Measurements from ENCODE around the gene AGBL4. TPM values are rescaled to one million over a fixed set of nuclear protein-coding genes. Genes with fewer than 3 reads are reported as not detected.
A peak's percentile ranks its signal among the peaks of the same experiment; 100 is the strongest.

The AGBL4 gene
- total RNA-seq, 2 experiments from 2014 or later: not detected

DNA sequence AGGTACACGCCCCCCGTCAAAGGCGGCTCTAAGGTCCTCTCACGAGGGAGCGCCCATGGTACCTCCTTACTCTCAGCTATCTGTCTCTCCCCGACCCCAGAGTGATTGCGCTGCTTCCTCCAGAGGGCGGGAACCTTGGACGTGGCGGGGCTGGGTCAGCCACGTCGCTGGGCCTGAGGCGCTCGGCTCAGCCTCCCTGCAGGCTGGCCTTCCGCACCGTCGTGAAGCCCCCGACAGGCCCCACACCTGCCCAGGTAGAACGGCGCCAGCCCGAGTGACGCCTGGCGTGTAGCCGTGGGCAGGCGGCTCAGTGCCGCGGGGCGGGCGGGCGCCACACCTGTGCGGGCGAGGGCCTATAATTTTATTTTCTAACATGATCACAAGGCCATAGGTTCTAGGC, 1124.9 kb downstream of the AGBL4 start:
- no peaks in the 10 kb centered on the region for H3K36me3 Mint-ChIP-seq (ENCODE audit: low read depth)
- intact Hi-C loops (cut with micrococcal nuclease): no loop called here
- no peaks in the 10 kb centered on the region for H3K4me1 Mint-ChIP-seq (ENCODE audit: low read depth)
- peaks cover 24% of the 10 kb centered on the region for H3K27me3 Mint-ChIP-seq (ENCODE audit: low read depth)
- no peak overlapping the region for H3K27ac Mint-ChIP-seq
- no peak overlapping the region for H3K4me3 Mint-ChIP-seq
- CTCF ChIA-PET: no interaction called here
- no peak for DNase-seq
- H3K9me3 Mint-ChIP-seq: no peaks in the 10 kb centered on the region

DNA sequence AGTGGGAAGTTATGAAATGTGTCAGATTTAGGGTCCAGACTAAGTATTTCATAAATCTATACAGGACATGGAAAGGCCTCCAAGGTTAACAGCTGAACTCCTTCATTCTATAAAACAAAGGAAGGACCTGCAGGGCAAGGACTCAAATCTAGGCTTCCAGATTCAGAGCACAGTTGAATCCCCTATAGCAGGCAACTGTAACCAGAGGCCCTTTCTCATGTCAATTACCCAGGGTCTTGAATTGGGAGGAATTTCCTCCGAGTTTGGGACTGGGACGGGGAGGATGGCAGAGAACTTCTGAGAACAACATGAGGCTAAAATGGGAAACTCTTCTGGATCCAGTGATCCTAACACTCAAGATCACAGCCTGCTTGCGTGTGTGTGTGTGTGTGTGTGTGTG, 1134.1 kb downstream of the AGBL4 start:
- Mint-ChIP-seq H3K27ac (no peak overlapping the region), H3K4me3 (no peak overlapping the region), H3K27me3 (ENCODE audit: low read depth) (peaks cover 10% of the 10 kb centered on the region), H3K36me3 (ENCODE audit: low read depth) (no peaks in the 10 kb centered on the region), H3K4me1 (ENCODE audit: low read depth) (no peaks in the 10 kb centered on the region), H3K9me3 (peaks cover 3% of the 10 kb centered on the region)
- no peak for DNase-seq
- intact Hi-C loops (cut with micrococcal nuclease): no loop called here
- CTCF ChIA-PET: no interaction called here

DNA sequence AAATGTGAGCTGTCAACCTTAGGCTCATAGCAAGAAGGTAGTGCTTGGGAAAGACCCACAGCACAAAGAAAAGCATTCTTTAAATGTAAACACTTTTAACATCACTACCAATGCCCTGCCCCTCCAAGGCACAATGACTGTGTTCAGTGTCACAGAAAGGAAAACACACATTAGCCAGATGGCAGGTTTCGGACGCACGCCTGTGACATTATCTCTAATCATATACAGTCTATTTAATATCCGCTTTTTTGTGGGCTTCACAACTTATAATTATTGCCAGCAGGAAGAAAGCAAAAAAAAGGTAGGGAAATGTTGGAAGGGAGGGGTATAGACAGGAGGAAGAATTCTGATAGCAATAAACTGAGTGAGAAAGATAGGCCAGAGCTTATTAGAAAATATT, 1134.7 kb downstream of the AGBL4 start:
- CTCF ChIA-PET: interaction anchor here (0.7 kb wide), 1 partner anchor 137 kb away, joined by 3 read pairs; no protein-coding TSS in a partner anchor

DNA sequence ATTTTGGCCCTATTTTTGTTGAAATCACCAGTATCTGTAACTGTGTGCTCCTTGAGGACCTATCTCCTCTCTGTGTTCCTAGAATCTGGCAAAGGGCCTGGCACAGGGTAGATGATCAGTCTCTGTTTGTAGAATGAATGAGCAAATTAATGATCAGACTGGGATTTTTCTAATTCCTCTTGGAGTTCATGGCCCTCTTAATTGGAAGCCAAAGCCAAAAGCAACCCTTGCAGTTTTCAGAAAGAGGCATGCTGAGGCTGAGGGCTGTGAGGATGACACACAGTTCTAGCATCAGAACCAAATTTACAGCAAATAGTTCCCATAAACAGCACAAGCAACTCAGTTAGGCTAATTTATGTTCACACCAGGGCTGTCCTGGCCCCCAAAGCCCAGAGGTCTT, 1136.0 kb downstream of the AGBL4 start:
- H3K36me3 Mint-ChIP-seq (ENCODE audit: low read depth): no peaks in the 10 kb centered on the region

More for the DNA sequence above, 1134.7 kb downstream of the AGBL4 start:
- Mint-ChIP-seq H3K27me3 (ENCODE audit: low read depth) (peaks cover 13% of the 10 kb centered on the region), H3K36me3 (ENCODE audit: low read depth) (no peaks in the 10 kb centered on the region), H3K27ac (no peak overlapping the region), H3K4me1 (ENCODE audit: low read depth) (no peaks in the 10 kb centered on the region), H3K9me3 (peaks cover 3% of the 10 kb centered on the region), H3K4me3 (no peak overlapping the region)
- DNase-seq: no peak
- intact Hi-C loops (cut with micrococcal nuclease): no loop called here

DNA sequence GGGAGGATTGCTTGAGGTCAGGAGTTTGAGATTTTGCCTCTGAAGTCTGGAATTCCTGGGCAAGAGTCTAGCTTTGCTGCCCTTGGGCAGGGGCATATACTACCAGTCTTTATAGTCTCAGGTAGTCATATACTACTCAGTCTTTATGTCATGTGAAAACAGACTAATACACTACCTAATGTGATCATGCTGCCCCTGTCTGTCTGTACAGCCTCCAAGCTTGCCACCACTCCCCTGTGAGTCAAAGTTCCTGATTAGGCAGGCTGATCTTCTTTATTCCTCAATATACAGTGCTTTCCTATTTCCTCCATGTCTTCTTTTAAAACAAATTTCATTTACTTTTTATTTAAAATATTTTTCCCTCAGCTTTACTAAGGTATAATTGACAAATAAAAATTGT, 1141.7 kb downstream of the AGBL4 start:
- Mint-ChIP-seq H3K4me1 (ENCODE audit: low read depth) (no peaks in the 10 kb centered on the region), H3K4me3 (no peak overlapping the region), H3K9me3 (no peaks in the 10 kb centered on the region), H3K36me3 (ENCODE audit: low read depth) (no peaks in the 10 kb centered on the region), H3K27ac (no peak overlapping the region), H3K27me3 (ENCODE audit: low read depth) (peaks cover 21% of the 10 kb centered on the region)
- no peak for DNase-seq
- intact Hi-C loops (cut with micrococcal nuclease): no loop called here
- CTCF ChIA-PET: interaction anchor here (0.8 kb wide), 1 partner anchor 205 kb away, joined by 4 read pairs; no protein-coding TSS in a partner anchor

More for the DNA sequence above, 1136.0 kb downstream of the AGBL4 start:
- Mint-ChIP-seq H3K4me1 (ENCODE audit: low read depth) (no peaks in the 10 kb centered on the region), H3K27ac (no peak overlapping the region), H3K4me3 (no peak overlapping the region), H3K27me3 (ENCODE audit: low read depth) (peaks cover 17% of the 10 kb centered on the region), H3K9me3 (no peaks in the 10 kb centered on the region)
- CTCF ChIA-PET: no interaction called here
- no peak for DNase-seq
- intact Hi-C loops (cut with micrococcal nuclease): no loop called here

DNA sequence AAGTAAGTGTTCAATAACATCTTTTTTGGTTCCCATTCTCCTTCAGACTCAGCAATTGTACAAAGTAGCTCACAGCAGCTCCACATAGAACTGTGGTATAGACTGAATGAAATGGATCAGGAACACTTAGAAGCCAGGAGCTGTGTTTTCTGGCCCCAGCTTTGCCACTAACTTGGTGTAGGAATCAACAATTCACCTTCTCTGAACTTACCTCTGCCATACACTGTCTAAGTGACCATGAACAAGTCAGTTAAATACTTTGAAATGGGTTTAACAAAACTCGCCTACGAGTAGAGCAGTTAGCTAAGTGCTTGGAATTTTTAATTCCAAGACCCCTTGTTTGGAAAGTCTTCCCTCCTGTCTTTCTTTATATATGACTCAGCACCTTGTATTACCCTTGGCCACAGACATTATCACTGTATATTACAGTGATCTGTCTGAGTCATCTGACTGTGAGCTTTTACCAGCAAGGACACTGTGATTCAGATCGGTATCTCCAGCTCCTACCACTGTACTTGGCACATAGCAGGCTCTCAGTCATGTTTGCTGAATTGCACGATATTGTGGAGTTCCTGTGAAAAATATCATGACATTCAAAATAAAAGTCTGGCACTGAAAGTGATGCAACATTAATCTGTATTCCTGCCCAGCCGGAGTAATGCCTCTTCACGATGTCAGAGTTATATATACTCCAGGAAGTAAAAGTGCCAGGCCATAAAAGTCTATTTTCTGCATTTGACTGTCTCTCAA, 1145.4 kb downstream of the AGBL4 start:
- intact Hi-C loops (cut with micrococcal nuclease): no loop called here
- no peaks in the 10 kb centered on the region for H3K9me3 Mint-ChIP-seq
- no peaks in the 10 kb centered on the region for H3K36me3 Mint-ChIP-seq (ENCODE audit: low read depth)
- CTCF ChIA-PET: no interaction called here
- H3K4me1 Mint-ChIP-seq (ENCODE audit: low read depth): no peaks in the 10 kb centered on the region
- H3K27me3 Mint-ChIP-seq (ENCODE audit: low read depth): peaks cover 15% of the 10 kb centered on the region
- H3K27ac Mint-ChIP-seq: no peak overlapping the region
- DNase-seq: no peak
- H3K4me3 Mint-ChIP-seq: no peak overlapping the region

DNA sequence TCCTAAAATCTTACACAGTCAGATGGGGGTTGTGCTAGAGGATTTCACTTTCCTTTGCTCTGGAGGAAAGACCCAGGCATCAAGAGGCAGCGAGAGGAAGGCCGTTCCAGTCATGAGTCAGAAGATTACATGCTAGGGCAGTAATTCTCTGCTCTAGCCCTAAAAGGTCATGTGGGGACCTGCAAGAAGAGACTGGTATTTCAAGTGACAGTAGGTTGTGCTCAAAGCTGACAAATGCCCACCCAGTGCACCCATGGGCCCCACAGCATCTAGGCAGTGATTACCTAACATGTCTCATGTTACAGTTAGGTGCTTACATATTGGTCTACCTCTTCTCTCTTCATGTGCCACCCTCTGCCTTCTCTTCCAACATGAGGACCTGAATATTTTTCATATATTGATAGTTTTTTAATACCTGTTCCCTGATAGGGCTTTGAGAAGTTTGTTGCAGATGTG, 1147.4 kb downstream of the AGBL4 start:
- H3K27me3 Mint-ChIP-seq (ENCODE audit: low read depth): peaks cover 11% of the 10 kb centered on the region
- no peaks in the 10 kb centered on the region for H3K9me3 Mint-ChIP-seq
- DNase-seq: no peak
- H3K36me3 Mint-ChIP-seq (ENCODE audit: low read depth): no peaks in the 10 kb centered on the region
- no peaks in the 10 kb centered on the region for H3K4me1 Mint-ChIP-seq (ENCODE audit: low read depth)
- intact Hi-C loops (cut with micrococcal nuclease): no loop called here
- CTCF ChIA-PET: no interaction called here
- H3K27ac Mint-ChIP-seq: no peak overlapping the region
- H3K4me3 Mint-ChIP-seq: no peak overlapping the region

DNA sequence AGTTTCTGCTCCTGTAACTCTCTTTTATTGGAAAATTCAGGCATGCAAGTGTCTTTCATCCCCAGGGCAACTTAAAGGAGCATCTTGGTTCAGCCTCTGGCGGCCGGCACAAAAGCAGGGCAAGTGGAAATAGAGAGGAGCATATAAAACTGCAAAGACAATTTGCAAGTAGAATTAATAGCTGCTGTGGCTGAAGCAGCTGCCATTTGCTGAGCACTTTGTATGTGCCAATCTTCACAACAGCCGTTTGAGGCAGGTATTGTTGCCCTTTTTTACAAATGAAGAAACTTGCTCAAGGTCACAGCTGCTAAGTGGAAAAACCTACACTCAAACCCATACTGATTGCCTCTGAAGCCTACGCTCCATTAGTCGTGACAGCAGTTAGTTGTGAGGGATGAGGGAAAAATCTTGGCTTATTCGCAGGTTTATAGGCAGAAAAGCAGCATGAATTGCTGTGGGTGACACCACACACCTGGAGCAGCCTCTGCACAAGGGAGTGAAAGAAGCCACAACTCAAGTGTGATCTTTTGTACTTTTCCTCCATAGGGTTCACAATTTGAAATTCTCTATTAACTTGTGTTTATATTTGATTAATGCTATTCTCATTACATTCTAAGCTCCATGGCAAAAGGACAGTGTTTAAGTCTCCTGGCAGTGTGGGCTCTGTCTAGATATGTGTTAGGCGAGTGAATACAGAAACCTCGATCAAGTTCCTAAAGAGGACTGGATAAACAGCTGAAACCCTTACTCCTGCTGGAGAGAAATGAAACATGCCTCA, 1148.0 kb downstream of the AGBL4 start:
- CTCF ChIA-PET: no interaction called here
- Mint-ChIP-seq H3K27me3 (ENCODE audit: low read depth) (peaks cover 6% of the 10 kb centered on the region), H3K4me3 (no peak overlapping the region), H3K4me1 (ENCODE audit: low read depth) (no peaks in the 10 kb centered on the region), H3K36me3 (ENCODE audit: low read depth) (no peaks in the 10 kb centered on the region), H3K27ac (no peak overlapping the region), H3K9me3 (no peaks in the 10 kb centered on the region)
- no peak for DNase-seq
- intact Hi-C loops (cut with micrococcal nuclease): no loop called here

DNA sequence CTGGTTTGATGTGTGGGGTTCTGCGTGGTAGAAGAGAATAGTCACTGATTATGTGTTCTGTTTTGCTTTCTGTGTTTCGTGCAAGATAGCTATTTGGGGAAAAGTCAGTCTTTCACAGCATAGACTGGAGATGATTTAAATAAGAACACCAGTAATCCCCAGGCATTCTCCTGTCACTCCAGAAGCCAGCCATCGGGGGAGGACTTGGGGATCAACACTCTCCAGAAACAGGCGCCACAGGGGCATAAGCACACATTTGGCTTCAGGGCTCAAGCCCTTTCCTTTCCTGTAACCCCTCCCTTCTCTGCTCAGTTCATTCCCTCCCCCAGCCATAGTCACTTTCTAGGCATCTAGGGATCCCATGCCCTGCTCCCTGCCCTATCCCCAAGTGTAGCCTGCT, 1149.8 kb downstream of the AGBL4 start:
- Mint-ChIP-seq H3K27ac (no peak overlapping the region), H3K9me3 (no peaks in the 10 kb centered on the region), H3K4me1 (ENCODE audit: low read depth) (no peaks in the 10 kb centered on the region), H3K4me3 (no peak overlapping the region), H3K27me3 (ENCODE audit: low read depth) (peaks cover 6% of the 10 kb centered on the region), H3K36me3 (ENCODE audit: low read depth) (no peaks in the 10 kb centered on the region)
- intact Hi-C loops (cut with micrococcal nuclease): no loop called here
- CTCF ChIA-PET: no interaction called here
- DNase-seq: no peak

DNA sequence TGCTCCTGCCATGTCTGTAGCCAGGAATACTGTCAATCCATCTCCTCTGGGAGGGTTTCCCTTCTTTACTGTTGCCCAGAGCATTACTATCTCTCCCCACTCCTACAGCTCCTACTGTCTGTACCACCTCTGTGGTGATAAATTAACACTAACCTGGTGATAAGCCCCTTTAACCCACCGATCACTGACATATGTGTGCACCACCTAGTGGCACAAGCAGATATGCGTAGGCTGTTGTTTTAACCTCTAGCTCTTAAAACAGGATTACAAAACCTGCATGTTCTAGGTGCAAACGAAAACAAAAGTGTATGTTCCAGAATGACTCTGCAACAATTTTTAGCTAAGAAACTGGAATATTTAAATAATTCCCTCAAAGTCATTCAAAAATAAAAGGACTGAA, 1153.2 kb downstream of the AGBL4 start:
- intact Hi-C loops (cut with micrococcal nuclease): loop anchor here (2.0 kb wide), 1 partner anchor 194 kb away; no protein-coding TSS in a partner anchor
- H3K36me3 Mint-ChIP-seq (ENCODE audit: low read depth): no peaks in the 10 kb centered on the region
- no peak overlapping the region for H3K4me3 Mint-ChIP-seq
- peaks cover 6% of the 10 kb centered on the region for H3K27me3 Mint-ChIP-seq (ENCODE audit: low read depth)
- H3K9me3 Mint-ChIP-seq: no peaks in the 10 kb centered on the region
- peak; percentile 18 for DNase-seq
- CTCF ChIA-PET: interaction anchor here (0.6 to 1.6 kb wide), 4 partner anchors 9 to 193 kb away, joined by 3 to 5 read pairs (median 4); no protein-coding TSS in a partner anchor
- H3K4me1 Mint-ChIP-seq (ENCODE audit: low read depth): no peaks in the 10 kb centered on the region
- no peak overlapping the region for H3K27ac Mint-ChIP-seq

DNA sequence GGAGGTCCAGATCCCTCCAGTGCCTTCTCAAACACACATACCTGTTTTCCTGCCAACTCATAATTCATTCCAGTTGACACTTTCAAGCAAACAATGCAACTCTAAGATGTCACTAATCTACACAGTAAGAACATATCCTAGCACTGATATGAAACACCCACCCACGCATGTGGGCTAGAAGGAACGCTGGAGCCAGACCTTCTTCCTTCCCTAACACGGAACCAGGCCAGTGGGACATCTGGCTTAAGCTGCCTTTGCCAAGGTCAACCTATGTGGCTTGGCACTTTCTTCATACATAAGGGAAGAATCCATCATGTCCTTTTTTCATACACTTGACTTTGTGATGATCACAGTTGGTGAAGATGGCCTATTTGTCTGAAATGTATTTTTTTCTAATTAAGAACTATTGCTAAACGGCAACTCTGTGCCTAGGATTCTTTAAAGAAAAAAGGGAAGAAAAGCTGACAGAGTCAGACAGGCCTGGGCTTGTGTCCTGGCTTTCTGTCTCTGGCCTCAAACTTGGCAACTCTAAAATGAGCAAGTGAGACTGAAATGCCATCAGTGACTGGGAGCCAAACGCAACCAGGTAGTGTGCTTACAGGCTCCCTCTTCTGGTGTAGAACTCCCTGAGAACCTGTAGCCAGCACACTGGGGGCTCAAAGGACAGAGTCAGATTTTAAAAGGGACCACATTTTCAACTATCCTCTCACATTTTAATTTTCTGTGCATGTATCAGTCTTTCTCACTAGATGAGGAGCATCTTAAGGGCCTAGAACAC, 1154.4 kb downstream of the AGBL4 start:
- no peaks in the 10 kb centered on the region for H3K36me3 Mint-ChIP-seq (ENCODE audit: low read depth)
- intact Hi-C loops (cut with micrococcal nuclease): no loop called here
- no peaks in the 10 kb centered on the region for H3K9me3 Mint-ChIP-seq
- H3K4me3 Mint-ChIP-seq: no peak overlapping the region
- H3K27ac Mint-ChIP-seq: no peak overlapping the region
- peaks cover 2% of the 10 kb centered on the region for H3K27me3 Mint-ChIP-seq (ENCODE audit: low read depth)
- no peaks in the 10 kb centered on the region for H3K4me1 Mint-ChIP-seq (ENCODE audit: low read depth)
- no peak for DNase-seq
- CTCF ChIA-PET: no interaction called here

DNA sequence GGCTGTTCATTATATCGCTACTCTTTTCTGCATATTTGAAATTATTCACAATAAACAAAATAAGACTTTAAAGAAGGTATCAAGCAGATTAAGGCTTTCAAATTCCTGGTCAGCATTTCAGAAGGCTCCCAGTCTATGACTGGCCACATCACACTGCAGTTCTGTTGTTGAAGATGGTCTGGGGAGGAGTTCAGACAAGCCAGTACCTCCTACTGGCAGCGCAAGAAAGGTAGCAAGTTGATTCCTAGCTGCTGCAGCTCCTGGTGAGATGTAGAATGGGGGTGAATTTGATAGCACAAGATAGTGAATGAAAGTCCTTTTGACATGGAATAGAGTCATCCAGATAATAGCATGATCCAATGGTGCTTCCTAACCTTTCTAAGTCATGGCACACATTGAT, 1158.8 kb downstream of the AGBL4 start:
- CTCF ChIA-PET: interaction anchor here (1.5 kb wide), 1 partner anchor 168 kb away, joined by 5 read pairs; no protein-coding TSS in a partner anchor

More for the DNA sequence above, 1158.8 kb downstream of the AGBL4 start:
- intact Hi-C loops (cut with micrococcal nuclease): no loop called here
- peaks cover 9% of the 10 kb centered on the region for H3K9me3 Mint-ChIP-seq
- H3K4me3 Mint-ChIP-seq: no peak overlapping the region
- DNase-seq: no peak
- H3K36me3 Mint-ChIP-seq (ENCODE audit: low read depth): no peaks in the 10 kb centered on the region
- H3K27ac Mint-ChIP-seq: no peak overlapping the region
- peaks cover 6% of the 10 kb centered on the region for H3K27me3 Mint-ChIP-seq (ENCODE audit: low read depth)
- no peaks in the 10 kb centered on the region for H3K4me1 Mint-ChIP-seq (ENCODE audit: low read depth)

Data from activated naive CD4-positive, alpha-beta T cell treated with anti-CD3 and anti-CD28 coated beads for 36 hours (primary cell).